AG10803 (cell line): ENCODE measurements around the gene TADA1.

Experiments
- DNase-seq: peaks from one replicate; pipeline ENCODE4 v3.0.0; 2010; ENCODE audit warnings: low read depth
- H3K4me3 ChIP-seq: 2 replicates; pipeline ENCODE4 v1.5.1; 2011; ENCODE audit warnings: mild to moderate bottlenecking, low read length, control low read depth
- CTCF ChIP-seq: conservative IDR thresholded peaks from 2 replicates; pipeline ENCODE4 v1.5.1; 2011; ENCODE audit warnings: mild to moderate bottlenecking, low read length, control low read depth, inconsistent platforms

The TADA1 gene

GRCh38 chr1:166859597-166859996 is 16.5 kb downstream of the TADA1 start:
- no peak for DNase-seq
- H3K4me3 ChIP-seq = no peak overlapping the region
- no peak for TF ChIP-seq CTCF

GRCh38 chr1:166858726-166859419 is 17.2 kb downstream of the TADA1 start:
- no peak for DNase-seq
- no peak overlapping the region for H3K4me3 ChIP-seq
- TF ChIP-seq CTCF = no peak

- no peak overlapping the region for H3K4me3 ChIP-seq
- DNase-seq = no peak
- TF ChIP-seq CTCF = no peak
Observed at GRCh38 chr1:166857995-166858394, 18.1 kb downstream of the TADA1 start.

- H3K4me3 ChIP-seq = no peak overlapping the region
- no peak for DNase-seq
- TF ChIP-seq CTCF = no peak
Observed at GRCh38 chr1:166855558-166855957, 20.5 kb downstream of the TADA1 start.

- no peak overlapping the region for H3K4me3 ChIP-seq
- TF ChIP-seq CTCF = no peak
- no peak for DNase-seq
Observed at GRCh38 chr1:166852918-166853317, 23.1 kb downstream of the TADA1 start.

- no peak for TF ChIP-seq CTCF
- DNase-seq = no peak
- no peak overlapping the region for H3K4me3 ChIP-seq
Observed at GRCh38 chr1:166849135-166849534, 26.9 kb downstream of the TADA1 start.

GRCh38 chr1:166848193-166848592 is 27.9 kb downstream of the TADA1 start:
- no peak for TF ChIP-seq CTCF
- no peak overlapping the region for H3K4me3 ChIP-seq
- DNase-seq = no peak
